Smooth muscle cell of the brain vasculature (primary cell): ENCODE data around the gene PFDN6.

Source experiments
- DNase-seq: peaks from one replicate; pipeline ENCODE4 v3.0.0-alpha.2; 2012; ENCODE audit warnings: low read depth, low spot score

PFDN6 gene

DNA sequence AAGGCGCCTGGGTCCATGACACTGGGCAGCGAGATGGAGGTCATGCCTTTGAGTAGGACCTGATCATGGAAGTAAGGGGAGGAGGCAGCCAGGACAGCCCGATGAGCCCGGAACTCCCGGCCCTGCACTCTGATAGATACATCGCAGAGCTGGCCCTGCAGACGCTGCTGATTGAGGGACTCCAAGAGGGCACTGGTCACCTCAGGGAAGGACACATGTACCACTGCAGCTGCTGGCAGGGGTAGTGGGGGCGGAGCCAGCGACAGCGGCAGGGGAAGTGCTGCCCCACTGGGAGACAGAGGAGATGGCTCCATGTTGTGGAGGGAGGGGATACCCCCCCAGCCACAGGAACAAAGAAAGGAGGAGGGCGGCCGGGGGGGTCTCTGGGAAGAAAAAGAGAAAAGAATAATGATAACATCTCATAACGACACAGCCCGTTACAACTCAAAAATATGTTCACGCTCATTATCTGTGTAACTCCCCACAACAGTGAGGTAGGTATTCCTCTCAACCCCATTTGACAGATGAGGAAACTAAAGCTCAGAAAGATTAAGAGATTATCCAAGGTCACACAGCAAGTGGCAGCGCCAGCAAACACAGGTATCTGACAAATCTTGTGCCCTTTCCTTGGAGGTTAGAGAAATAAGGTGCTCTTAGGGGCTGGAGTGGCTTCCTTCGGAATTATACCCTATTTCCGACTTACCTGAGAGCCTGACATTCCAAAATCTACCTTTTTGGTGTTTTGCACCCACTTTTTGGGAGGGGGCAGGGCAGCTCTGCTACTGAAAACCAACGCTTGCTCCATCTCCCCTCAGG, 27.4 kb downstream of the PFDN6 start:
- no peak for DNase-seq

DNA sequence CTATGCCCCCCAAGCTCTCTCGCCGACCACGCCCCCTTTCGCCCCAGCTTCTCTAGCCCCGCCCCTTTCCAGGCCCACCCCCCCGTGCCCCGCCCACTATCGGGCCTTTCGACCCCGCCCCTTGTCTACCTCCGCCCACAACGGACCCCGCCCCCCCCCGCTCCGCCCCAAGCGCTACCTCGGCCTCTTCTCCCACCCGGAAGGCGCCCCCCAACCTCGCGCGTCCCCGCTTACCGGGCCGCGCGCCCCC, 27.9 kb downstream of the PFDN6 start:
- DNase-seq: no peak

DNA sequence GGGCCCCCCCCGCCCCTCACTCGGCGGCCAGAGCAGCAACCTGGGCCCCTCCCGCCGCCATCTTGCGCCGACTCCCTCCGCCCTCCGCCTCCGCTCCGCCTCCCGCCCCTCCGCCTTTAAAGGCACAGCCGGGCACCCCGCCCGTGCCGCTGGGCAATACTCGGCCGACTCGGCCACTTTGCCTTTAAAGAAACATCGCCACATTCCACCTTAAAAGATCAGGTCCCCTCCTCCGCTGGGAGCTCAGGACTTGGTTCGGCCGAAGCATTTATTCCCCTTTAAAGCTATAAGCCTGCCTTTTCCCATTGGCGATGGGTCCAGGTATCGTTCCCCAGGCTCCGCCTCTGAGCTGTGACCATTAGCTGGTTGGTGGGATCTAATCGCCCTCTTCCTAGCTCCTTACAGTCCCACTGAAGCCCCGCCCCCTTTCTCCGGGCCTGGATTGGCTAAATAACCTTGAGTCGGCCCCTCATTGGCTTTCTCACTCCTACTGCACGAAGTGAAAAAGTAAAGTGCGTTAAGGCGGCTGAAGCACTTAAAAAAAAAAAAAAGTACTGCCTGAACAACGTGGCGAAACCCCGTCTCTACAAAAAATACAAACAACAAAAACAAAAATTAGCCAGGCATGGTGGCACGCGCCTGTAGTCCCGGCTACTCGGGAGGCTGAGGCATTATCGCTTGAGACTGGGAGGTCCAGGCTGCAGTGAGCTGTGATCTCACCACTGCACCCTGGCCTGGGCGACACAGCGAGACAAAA, 28.4 kb downstream of the PFDN6 start, which contains the start of gene ZBTB22:
ZBTB22 (minus strand) TSS at position 76 of the 757 bp plus-strand sequence. CDS start 828 bp downstream, outside the sequence.
- DNase-seq: peak; percentile 99

DNA sequence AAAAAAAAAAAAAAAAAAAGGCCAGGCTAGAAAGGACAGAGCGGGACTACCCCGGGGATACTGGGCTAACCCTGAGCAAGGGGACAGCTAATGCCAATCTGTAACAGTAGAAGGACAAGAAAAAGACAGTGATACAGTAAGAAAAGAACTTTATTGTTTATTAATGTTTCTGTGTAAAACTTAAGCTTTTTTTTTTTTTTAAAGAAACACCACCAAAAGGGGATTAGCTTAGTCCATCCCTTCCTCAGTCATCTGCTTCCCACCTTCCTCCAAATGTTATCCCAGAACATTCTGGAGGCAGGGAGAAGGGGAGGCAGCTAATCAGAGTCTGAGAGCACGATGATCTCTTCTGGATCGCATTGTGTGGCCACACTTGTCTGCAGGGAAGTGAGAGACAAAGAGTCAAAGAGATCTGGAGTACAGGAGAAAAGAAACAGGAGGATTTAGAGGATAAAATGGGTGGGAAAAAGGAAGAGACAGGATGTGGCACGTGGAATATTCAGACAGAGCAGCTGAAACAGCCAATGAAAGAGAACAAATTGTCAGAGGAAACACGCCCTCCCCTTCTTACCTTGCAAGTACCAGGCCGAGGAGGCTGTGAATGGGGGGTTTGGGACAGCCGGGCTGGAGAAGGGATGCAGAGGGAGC, 29.1 kb downstream of the PFDN6 start:
- no peak for DNase-seq

DNA sequence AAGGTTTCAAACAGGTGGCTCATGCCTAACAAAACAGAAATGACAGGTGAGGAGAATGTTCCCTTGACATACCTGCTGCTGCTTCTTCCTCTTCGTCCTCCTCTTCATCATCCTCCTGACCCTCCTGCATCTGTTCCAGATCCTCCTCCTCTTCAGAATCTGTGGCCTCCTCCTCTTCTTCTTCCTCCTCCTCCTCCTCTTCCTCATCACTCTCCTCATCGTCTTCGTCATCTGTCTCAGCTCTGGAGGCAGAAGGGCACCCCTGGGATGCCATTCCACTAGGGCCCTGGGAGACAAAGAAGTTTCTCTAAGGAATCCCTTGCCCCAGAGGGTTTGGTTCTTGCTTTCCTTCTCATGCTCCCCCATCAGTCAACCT, 30.5 kb downstream of the PFDN6 start:
- no peak for DNase-seq

DNA sequence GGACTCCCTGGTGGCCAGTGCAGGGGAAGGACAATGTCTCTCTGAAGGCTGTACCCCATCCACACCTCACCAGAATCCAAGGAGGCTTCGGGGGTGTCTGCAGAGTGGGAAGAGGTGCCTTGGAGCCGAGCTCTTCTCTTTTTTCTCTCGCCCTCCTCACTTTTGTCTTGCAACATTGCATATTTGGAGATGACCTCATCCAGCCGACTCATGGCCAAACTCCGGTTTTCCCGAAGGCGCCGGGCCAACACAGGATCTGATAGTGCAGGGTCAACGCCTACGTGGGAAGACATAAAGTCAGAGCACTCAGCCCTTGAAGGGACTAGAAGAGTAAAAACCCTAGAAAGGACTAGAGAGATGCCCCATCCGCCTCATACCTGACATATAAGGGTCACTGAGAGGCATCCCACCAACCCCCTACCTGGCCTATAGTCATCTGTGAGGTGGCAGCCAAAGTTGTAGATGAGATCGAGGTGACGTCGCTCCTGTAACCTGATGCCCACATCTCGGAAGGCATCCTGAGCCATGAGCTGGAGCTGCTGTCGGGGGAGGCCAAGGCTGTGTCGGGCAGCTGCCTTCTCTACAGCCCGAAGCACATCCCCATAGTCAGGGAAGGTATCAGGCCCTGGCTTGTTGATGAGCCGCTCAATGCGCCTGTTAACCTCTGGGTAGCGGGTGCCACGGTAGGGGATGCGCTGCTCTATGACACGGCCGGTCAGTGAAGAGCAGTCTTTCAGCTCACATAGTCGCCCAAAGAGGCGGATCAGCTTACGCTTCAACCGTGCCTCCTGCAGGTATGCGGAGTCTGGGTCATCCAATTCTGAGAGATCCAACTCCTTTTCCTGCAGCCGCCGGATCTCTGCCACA, 31.1 kb downstream of the PFDN6 start:
- DNase-seq: no peak

DNA sequence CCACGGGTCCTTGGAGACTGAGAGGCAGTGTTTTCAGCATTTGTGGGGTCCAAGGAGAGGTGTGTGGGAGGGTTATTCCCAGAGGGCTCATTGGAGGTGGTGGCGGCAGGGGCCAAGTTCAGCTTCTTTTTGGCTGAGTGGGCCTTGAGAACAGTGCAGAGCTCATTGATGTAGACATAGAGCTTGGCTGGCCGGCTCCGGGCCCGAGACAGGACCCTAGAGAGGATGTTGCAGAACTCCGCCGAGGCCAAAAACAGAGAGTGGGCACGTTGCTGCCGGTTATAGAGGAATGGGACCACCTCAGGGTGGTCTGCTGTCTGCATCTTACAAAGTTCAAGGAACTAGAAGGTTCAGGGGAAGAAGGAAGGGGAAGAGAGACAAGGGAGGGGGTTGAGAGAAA, 31.8 kb downstream of the PFDN6 start:
- no peak for DNase-seq

DNA sequence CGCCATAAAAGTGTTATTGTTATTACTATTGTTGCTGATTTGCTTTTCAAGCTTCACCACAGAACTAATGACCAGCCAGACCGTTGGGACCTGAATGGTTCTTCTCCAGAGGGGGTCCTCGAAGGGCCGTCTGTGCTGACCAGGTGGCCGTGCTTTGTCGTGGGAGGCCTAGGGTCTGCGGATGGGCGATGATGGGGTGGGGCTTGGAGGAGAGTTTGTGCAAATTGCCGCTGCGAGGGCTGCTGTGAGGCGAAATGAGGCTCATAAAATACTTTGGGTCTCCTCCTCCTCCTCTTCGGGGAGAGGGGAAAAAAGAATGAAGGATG, 34.2 kb downstream of the PFDN6 start:
- DNase-seq: no peak

DNA sequence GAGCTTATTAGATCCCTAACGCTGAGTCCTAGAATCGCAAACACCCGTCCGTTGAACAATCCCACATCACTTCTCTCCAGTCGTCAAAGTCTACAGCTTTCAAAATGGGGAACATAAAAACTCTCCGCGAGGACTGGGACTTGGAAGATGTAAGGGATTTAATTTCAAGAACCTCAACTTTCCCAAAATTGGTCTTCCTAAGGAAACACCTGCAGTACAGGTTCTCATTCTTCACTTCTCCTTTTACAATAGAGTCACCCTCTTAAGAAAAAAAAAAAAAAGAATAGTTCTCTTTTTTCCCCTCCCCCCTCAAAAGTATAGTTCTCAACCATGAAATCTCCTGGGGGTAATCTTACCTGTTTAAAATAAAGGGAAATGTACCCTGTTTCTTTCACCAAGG, 34.7 kb downstream of the PFDN6 start:
- no peak for DNase-seq

DNA sequence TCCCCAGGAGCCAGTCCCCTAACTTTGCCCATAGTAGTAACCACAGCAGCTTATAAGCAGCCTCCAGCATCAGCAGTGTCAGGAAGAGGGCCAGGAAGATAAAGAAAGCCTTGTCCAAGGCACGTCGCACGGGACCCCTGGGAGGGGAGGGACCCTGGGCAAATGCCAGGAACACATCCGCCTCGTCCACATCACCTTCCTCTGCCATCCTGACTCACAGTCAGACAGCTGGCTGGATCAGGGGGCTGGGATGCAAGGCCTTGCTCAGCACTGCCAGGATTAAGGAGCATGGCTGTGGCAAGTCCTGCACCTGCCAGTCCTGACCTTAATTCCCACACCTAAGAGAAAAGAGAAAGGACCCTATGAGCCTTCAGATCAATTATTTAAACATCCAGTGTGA, 39.7 kb downstream of the PFDN6 start:
- DNase-seq: no peak

DNA sequence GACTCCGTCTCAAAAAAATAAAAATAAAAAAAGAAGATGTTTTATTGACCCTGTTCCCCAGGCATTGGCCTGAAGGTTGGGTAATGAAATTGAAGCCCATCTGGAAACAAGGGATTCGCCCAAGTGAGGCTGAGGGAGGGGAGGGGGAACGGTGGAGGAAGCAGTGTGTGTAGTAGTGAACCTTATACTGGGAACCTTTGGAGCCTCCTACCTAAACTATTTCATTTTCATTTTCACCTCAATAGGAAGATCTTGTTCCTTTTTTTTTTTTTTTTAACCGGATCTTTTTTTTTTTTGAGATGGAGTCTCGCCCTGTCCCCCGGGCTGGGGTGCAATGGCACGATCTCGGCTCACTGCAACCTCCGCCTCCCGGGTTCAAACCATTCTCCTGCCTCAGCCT, 41.3 kb downstream of the PFDN6 start:
- no peak for DNase-seq

DNA sequence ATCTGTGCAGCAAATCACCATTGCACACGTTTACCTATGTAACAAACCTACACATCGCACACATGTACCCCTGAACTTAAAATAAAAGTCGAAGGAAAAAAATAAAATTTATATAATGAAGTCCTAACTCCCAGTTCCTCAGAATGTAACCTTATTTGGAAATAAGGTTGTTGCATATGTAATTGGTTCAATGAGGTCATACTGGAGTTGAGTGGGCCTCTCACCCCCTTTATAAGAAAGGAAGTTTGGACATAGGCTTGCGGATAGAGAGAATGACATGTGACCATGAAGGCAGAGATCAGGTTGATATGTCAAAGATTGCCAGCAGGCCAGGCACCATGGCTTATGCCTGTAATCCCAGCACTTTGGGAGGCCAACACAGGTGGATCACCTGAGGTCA, 44.3 kb downstream of the PFDN6 start:
- DNase-seq: no peak

DNA sequence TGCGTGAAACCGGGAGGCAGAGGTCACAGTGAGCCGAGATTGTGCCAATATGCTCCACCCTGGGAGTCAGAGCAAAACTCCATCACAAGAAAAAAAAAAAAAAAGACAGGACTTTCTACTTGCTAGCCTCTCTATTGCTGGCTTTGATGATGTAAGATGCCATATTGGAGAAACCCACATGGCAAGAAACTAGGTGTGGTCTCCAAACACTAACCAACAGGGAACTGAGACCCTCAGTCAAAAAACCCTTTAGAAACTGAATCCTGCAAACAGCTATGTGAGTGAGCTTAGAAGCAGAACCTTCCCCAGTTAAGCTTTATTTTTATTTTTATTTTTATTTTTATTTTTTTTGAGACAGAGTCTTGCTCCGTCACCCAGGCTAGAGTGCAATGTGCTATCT, 46.5 kb downstream of the PFDN6 start:
- no peak for DNase-seq

DNA sequence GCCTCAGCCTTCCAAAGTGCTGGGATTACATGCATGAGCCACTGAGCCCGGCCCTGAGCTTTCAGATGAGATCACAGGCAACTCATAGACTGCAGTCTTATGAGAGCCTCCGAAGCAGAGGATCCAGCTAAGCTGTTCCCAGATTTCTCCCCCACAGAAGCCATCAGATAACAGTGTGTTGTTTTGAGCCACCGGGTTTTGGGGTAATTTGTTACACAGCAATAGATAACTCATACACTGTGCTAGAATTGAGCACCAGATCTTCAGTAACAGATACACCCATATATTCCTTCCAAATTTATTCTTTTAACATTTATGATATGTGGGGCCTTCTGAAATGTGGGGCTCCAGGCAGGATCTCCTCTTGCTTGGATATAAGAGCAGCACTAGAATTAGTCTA, 47.1 kb downstream of the PFDN6 start:
- DNase-seq: no peak

DNA sequence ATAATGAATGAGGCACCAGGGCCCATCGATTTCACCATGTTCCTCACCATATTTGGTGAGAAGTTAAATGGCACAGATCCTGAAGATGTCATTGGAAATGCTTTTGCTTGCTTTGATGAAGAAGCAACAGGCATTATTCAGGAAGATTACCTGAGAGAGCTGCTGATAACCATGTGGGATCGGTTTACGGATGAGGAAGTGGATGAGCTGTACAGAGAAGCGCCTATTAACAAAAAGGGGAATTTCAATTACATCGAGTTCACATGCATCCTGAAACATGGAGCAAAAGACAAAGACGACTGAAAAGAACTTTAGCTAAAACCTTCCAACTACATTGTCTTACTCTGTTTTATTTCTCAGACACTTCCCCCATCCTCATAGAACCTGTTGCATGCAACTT, 49.8 kb downstream of the PFDN6 start:
- no peak for DNase-seq
